ENCODE data around the gene ADARB2.

GRCh38 chr10:1361411-1362105, 375.8 kb downstream of the ADARB2 start:
- TF ChIP-seq CTCF (conservative IDR thresholded peaks at IDR 0.05 in 1 of 2, IDR thresholded peaks at IDR 0.05 in 1 of 2; ENCODE audit: low read depth in 1 of 2, low read length in 2 of 2), result no peak
- TF ChIP-seq EZH2 (IDR thresholded peaks at IDR 0.05; ENCODE audit: low read length, missing control alignments), result no peak
